HepG2 (cell line): ENCODE measurements around the gene MEPCE. TPM values are rescaled to one million over a fixed set of nuclear protein-coding genes. Genes with fewer than 3 reads are reported as not detected.

Experiments used
- BRF2 ChIP-seq: sonication (generic); formaldehyde crosslinking; IDR thresholded peaks from 2 replicates; pipeline ENCODE4 v1.8.1; 2022; ENCODE audit warnings: mild to moderate bottlenecking, missing genetic modification reagents
- EEA1 ChIP-seq: sonication (generic); formaldehyde crosslinking; IDR thresholded peaks from 2 replicates; pipeline ENCODE4 v1.5.1; 2020; ENCODE audit warnings: mild to moderate bottlenecking, missing genetic modification reagents, borderline replicate concordance
- KLF9 ChIP-seq: IDR thresholded peaks from 2 replicates; pipeline ENCODE4 v1.6.1; 2016; ENCODE audit warnings: low read depth
- LBX2 ChIP-seq: sonication (generic); formaldehyde crosslinking; IDR thresholded peaks from 2 replicates; pipeline ENCODE4 v1.5.0; 2020; ENCODE audit warnings: missing genetic modification reagents, mild to moderate bottlenecking, borderline replicate concordance
- TOPORS ChIP-seq: sonication (generic); formaldehyde crosslinking; IDR thresholded peaks from 2 replicates; pipeline ENCODE4 v1.8.0; 2023; ENCODE audit warnings: mild to moderate bottlenecking, missing genetic modification reagents
- TSC22D2 ChIP-seq: sonication (generic); formaldehyde crosslinking; IDR thresholded peaks from 2 replicates; pipeline ENCODE4 v1.5.1; 2020; ENCODE audit warnings: missing genetic modification reagents, mild to moderate bottlenecking, borderline replicate concordance
- U2AF1 ChIP-seq: fragments of 200-400 bp; formaldehyde crosslinking; optimal IDR thresholded peaks from 2 replicates; pipeline ENCODE3; 2017; ENCODE audit warnings: mild to moderate bottlenecking, low read depth, low read length
- YY1 ChIP-seq: IDR thresholded peaks from 2 replicates; pipeline ENCODE4 v1.6.1; 2011; ENCODE audit warnings: low read length, low read depth, moderate library complexity, mild to moderate bottlenecking; ENCODE audit not compliant: insufficient read depth, insufficient replicate concordance
- ZBTB7A ChIP-seq: sonication (generic); formaldehyde crosslinking; IDR thresholded peaks from 2 replicates; pipeline ENCODE4 v1.8.0; 2022; ENCODE audit warnings: mild to moderate bottlenecking, missing genetic modification reagents
- ZFX ChIP-seq: sonication (generic); formaldehyde crosslinking; IDR thresholded peaks from 2 replicates; pipeline ENCODE4 v1.4.0; 2020; ENCODE audit warnings: mild to moderate bottlenecking, low read depth, missing genetic modification reagents, moderate library complexity
- ZMAT3 ChIP-seq: sonication (generic); formaldehyde crosslinking; conservative IDR thresholded peaks from 2 replicates; pipeline ENCODE4 v1.7.0; 2021; ENCODE audit warnings: missing genetic modification reagents
- ZNF263 ChIP-seq: sonication (generic); formaldehyde crosslinking; IDR thresholded peaks from 2 replicates; pipeline ENCODE4 v1.4.0; 2020; ENCODE audit warnings: missing genetic modification reagents
- ZNF441 ChIP-seq: sonication (generic); formaldehyde crosslinking; IDR thresholded peaks from 2 replicates; pipeline ENCODE4 v1.7.0; 2021; ENCODE audit warnings: missing genetic modification reagents, borderline replicate concordance
- ZNF547 ChIP-seq: sonication (generic); formaldehyde crosslinking; IDR thresholded peaks from 2 replicates; pipeline ENCODE4 v1.5.1; 2020; ENCODE audit warnings: mild to moderate bottlenecking, missing genetic modification reagents
- ZNF550 ChIP-seq: sonication (generic); formaldehyde crosslinking; IDR thresholded peaks from 2 replicates; pipeline ENCODE4 v1.4.0; 2020; ENCODE audit warnings: mild to moderate bottlenecking, missing genetic modification reagents, borderline replicate concordance
- ZNF562 ChIP-seq: sonication (generic); formaldehyde crosslinking; IDR thresholded peaks from 2 replicates; pipeline ENCODE4 v1.8.0; 2022; ENCODE audit warnings: missing genetic modification reagents, borderline replicate concordance
- ZSCAN22 ChIP-seq: sonication (generic); formaldehyde crosslinking; IDR thresholded peaks from 2 replicates; pipeline ENCODE4 v1.4.0; 2020; ENCODE audit warnings: mild to moderate bottlenecking, missing genetic modification reagents
- polyA plus RNA-seq, 8 experiments: library from polyadenylated mRNA; depleted of rRNA in 3 of 8; stranded (reverse) in 7 of 8; unstranded in 1 of 8; fragments of >200 nt; fragmentation: Illumina TruSeq in 4 of 8; extraction: Trizol in 4 of 8; gene quantifications; 2 replicates each; pipeline versions ENCODE4 v1.2.1 to v1.2.3, GENCODE V29; 2011 to 2016; ENCODE audit warnings: low read depth in 4 of 8, missing spikeins in 1 of 8, mixed read lengths in 1 of 8; ENCODE audit not compliant: insufficient read depth in 1 of 8
- total RNA-seq, 5 experiments: library from RNA; depleted of rRNA; stranded (reverse); fragments of >200 nt; fragmentation: Illumina TruSeq; extraction: Trizol; gene quantifications; 2 replicates each; pipeline ENCODE4 v1.2.3, GENCODE V29; 2016; ENCODE audit warnings: low read depth in 1 of 5
- TF ChIP-seq, protein P1 (sequence below): sonication (generic); formaldehyde crosslinking; IDR thresholded peaks from 2 replicates; pipeline ENCODE4 v1.5.0; 2020; ENCODE audit warnings: mild to moderate bottlenecking, missing genetic modification reagents, borderline replicate concordance
- TF ChIP-seq, protein P2 (sequence below): sonication (generic); formaldehyde crosslinking; IDR thresholded peaks from 2 replicates; pipeline ENCODE4 v1.5.0; 2020; ENCODE audit warnings: mild to moderate bottlenecking, missing genetic modification reagents, moderate library complexity
- TF ChIP-seq, protein P3 (sequence below): IDR thresholded peaks from 2 replicates; pipeline ENCODE4 v1.6.1; 2016; ENCODE audit warnings: low read depth, control low read depth

Gene MEPCE
- total and polyA plus RNA-seq, 2 of the 13 experiments (the other 11 are each of a cell fraction or from before 2014, with no cell fraction given), result 12.3 to 26.0 TPM

GRCh38 chr7:100435401-100436304 lies 6.0 kb downstream of the MEPCE start (continued):
- peak; percentile 20 for TF ChIP-seq YY1
- TF ChIP-seq, protein P1, sequence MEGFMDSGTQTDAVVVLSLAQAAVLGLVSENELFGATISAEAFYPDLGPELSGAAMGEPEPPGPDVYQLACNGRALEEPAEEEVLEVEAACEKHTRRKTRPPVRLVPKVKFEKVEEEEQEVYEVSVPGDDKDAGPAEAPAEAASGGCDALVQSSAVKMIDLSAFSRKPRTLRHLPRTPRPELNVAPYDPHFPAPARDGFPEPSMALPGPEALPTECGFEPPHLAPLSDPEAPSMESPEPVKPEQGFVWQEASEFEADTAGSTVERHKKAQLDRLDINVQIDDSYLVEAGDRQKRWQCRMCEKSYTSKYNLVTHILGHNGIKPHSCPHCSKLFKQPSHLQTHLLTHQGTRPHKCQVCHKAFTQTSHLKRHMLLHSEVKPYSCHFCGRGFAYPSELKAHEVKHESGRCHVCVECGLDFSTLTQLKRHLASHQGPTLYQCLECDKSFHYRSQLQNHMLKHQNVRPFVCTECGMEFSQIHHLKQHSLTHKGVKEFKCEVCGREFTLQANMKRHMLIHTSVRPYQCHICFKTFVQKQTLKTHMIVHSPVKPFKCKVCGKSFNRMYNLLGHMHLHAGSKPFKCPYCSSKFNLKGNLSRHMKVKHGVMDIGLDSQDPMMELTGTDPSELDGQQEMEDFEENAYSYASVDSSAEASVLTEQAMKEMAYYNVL, result no peak
- TF ChIP-seq, protein P2, sequence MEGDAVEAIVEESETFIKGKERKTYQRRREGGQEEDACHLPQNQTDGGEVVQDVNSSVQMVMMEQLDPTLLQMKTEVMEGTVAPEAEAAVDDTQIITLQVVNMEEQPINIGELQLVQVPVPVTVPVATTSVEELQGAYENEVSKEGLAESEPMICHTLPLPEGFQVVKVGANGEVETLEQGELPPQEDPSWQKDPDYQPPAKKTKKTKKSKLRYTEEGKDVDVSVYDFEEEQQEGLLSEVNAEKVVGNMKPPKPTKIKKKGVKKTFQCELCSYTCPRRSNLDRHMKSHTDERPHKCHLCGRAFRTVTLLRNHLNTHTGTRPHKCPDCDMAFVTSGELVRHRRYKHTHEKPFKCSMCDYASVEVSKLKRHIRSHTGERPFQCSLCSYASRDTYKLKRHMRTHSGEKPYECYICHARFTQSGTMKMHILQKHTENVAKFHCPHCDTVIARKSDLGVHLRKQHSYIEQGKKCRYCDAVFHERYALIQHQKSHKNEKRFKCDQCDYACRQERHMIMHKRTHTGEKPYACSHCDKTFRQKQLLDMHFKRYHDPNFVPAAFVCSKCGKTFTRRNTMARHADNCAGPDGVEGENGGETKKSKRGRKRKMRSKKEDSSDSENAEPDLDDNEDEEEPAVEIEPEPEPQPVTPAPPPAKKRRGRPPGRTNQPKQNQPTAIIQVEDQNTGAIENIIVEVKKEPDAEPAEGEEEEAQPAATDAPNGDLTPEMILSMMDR, result 0 out of 2 replicates have a peak, but pooled peaks have one; percentile 2
- TF ChIP-seq ZNF550 (CRISPR knock-in tag), result peak; percentile 67; the same call in 1 of the 2 replicates
- peak; percentile 85; the same call in 1 of the 2 replicates for TF ChIP-seq TOPORS
- TF ChIP-seq ZNF263 (CRISPR knock-in tag), result 0 out of 2 replicates have a peak, but pooled peaks have one; percentile 11
- TF ChIP-seq LBX2 (CRISPR knock-in tag), result no peak
- 0 out of 2 replicates have a peak, but pooled peaks have one; percentile 51 for TF ChIP-seq ZNF441 (CRISPR knock-in tag)
- TF ChIP-seq ZNF562 (CRISPR knock-in tag), result no peak
- peak; percentile 78; the same call in 1 of the 2 replicates for TF ChIP-seq BRF2
- TF ChIP-seq ZBTB7A (CRISPR knock-in tag), result peak; percentile 88
- peak; percentile 44 for TF ChIP-seq U2AF1
- TF ChIP-seq KLF9 (CRISPR knock-in tag), result no peak
- TF ChIP-seq ZSCAN22 (CRISPR knock-in tag), result no peak
- peak; percentile 80; the same call in 1 of the 2 replicates for TF ChIP-seq ZMAT3 (CRISPR knock-in tag)
- TF ChIP-seq TSC22D2 (CRISPR knock-in tag), result peak; percentile 17; the same call in 1 of the 2 replicates
- TF ChIP-seq EEA1 (CRISPR knock-in tag), result peak; percentile 71; the same call in 1 of the 2 replicates
- TF ChIP-seq, protein P3, sequence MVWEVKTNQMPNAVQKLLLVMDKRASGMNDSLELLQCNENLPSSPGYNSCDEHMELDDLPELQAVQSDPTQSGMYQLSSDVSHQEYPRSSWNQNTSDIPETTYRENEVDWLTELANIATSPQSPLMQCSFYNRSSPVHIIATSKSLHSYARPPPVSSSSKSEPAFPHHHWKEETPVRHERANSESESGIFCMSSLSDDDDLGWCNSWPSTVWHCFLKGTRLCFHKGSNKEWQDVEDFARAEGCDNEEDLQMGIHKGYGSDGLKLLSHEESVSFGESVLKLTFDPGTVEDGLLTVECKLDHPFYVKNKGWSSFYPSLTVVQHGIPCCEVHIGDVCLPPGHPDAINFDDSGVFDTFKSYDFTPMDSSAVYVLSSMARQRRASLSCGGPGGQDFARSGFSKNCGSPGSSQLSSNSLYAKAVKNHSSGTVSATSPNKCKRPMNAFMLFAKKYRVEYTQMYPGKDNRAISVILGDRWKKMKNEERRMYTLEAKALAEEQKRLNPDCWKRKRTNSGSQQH (CRISPR knock-in tag), result 0 out of 2 replicates have a peak, but pooled peaks have one; percentile 9
- peak; percentile 73 for TF ChIP-seq ZFX (CRISPR knock-in tag)
- TF ChIP-seq ZNF547 (CRISPR knock-in tag), result 0 out of 2 replicates have a peak, but pooled peaks have one; percentile 46
